Measurements from ENCODE around the gene ASF1A.
A peak's percentile ranks its signal among the peaks of the same experiment; 100 is the strongest.
"Not testable (repeated sequence)": the region's sequence is repeated elsewhere in the genome, so short reads cannot be mapped to it uniquely, and the experiment has no call there.

ASF1A gene

DNA sequence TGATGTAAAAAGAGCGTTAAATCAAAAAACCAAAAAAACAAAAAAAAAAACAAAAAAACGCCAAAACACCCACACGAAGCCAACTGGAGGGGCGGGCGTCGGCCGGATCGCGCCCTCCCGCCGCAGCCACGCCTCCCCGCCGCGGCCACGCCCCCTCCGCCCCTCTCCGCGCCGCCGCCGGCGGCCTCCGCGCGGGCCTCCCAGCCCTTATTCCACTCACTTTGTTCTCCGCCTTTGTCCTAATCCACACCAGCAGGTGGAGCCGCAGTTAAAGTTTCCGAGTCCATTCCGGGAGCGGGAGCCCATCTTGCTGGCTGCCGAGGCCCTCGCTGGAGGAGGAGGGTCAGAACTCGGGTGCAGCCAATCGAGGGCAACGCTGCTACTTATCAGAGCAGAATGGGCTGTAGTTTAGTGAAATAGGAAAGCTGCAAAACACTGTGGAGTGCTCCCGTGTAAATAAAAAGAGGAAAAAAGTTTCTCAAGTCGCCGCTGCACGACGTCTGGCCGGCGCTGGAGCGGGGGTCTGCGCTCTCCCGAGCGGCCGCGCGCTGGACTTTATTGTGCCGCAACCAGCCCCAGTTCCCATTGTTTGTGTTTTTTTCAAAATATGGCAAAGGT is at the start of gene ASF1A:
Gene ASF1A, plus strand, starts transcription at position 346 of the 618 bp plus-strand sequence. Its CDS starts 262 bp downstream, at position 608.
- DNase-seq = peak; percentile 82 to 92 (median 86)

DNA sequence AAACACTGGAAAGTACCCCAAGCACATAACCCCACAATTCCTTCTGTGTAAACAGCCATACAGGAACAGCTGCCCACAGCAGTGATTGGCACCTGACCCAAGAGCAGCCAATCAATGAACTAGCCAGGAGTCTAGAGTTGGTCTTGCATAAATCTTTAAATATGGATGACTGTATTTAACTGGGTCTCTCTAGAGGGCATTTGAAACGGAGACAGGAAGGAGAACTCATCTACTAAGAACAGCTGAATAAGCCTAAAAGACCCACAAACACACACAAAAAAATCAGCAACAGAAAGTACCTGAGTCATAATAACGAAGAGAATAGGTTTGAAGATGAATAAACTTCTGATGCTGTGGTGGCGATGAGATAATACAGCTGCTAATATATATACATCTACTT is 49.0 kb upstream of the ASF1A start:
- no peak for DNase-seq

DNA sequence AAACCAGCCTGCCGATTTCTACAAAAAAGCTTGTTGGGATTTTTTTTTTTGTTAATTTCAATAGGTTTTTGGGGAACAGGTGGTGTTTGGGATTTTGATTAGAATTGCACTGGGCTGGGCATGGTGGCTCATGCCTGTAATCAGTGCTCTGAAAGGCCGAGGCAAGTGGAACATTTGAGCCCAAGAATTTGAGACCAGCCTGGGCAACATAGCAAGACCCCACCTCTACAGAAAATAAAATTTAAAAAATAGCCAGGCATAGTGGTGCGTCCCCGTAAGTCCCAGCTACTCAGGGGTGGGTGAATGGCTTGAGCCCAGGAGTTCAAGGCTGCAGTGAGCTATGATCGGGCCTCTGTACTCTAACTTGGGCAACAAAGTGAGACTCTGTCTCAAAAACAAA is 40.5 kb upstream of the ASF1A start:
- no peak for DNase-seq

DNA sequence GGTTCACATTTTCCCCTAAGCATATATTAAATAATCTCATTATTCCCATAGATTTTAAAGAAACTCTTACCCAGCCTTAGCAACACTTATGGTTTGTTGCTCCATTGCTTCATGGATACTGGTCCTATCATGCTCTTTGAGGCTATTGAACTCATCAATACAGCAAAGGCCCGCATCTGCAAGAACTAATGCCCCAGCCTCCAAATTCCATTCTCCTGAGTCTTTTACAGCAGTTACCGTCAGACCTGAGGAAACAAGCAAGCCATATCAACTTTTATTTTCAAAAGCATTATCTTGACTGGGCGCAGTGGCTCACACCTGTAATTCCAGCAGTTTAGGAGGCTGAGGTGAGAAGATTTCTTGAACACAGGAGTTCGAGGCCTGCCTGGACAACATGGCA is 37.7 kb upstream of the ASF1A start:
- DNase-seq = no peak

DNA sequence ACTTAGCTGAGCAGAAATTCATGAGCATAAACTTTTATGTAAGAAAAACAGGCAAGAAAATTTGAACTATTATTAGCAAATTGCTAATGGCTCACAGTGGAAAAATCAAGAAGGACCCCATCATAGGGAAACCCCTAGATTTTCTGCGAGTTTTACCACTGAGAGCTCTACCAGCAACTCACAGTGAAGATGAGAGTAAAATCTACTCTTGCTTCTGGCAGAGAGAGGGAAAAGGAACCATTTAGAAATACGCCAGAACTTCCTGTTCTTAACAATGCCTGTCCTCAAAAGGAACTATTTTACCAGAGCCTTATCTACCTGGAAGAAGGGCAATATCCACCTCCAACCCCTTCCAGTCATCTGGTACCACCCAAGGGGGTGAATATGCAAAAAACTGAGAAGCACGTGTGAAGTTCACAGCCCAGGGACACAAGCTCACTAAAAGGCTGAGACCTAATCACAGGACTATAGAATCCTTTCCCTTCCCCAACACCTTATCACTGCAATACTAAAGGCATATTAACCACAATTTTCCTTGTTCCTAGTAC is 34.4 kb upstream of the ASF1A start:
- no peak for DNase-seq

DNA sequence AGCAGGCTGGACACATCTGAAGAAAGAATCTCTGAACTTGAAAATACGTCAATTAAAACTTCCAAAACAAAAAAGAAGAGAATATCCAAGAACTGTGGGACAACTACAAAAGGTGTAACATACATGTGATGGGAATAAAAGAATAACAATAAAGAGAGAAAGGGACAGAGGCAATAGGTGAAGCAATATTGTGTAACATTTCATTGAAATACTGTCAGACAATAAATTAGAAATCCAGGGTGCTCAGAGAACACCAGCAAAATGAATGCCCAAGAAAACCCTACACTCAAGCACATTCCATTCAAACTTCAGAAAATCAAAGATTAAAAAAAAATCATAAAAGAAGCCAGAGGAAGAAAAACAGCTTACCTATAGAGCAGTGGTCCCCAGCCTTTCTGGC is 33.6 kb upstream of the ASF1A start:
- DNase-seq = no peak

DNA sequence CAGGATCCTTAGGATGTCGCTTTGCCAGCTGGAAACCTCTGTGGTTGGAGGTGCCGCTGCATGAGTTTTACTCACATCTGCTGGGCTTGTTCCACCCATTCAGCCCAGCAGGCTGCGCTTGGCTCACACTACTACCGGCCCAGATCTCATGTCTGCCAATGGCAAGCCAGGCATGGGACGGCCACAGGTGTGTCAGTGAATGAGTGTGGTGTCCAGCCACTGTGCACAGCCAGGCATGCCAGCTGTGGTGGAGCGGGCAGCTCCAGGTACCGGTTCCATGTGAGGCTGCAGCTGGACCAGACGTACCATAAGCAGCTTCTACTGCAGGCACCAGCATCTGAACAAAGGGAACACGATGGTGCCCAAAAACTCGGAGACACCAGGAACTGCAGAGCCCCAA is 33.1 kb upstream of the ASF1A start:
- DNase-seq = no peak

DNA sequence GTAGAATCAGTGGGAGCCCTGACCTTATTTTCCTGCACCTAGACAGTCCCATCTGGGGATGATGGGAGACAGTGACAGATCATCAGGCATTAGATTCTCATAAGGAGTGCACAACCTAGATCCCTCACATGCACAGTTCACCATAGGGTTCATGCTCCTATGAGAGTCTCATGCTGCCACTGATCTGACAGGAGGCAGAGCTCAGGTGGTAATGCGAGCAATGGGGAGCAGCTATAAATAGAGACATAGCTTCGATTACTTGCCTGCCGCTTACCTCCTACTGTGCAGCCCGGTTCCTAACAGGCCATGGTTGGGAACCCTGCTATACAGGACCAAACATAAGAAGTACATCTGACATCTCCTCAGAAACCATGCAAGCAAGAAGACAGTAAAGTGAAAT is 31.5 kb upstream of the ASF1A start:
- DNase-seq = no peak

DNA sequence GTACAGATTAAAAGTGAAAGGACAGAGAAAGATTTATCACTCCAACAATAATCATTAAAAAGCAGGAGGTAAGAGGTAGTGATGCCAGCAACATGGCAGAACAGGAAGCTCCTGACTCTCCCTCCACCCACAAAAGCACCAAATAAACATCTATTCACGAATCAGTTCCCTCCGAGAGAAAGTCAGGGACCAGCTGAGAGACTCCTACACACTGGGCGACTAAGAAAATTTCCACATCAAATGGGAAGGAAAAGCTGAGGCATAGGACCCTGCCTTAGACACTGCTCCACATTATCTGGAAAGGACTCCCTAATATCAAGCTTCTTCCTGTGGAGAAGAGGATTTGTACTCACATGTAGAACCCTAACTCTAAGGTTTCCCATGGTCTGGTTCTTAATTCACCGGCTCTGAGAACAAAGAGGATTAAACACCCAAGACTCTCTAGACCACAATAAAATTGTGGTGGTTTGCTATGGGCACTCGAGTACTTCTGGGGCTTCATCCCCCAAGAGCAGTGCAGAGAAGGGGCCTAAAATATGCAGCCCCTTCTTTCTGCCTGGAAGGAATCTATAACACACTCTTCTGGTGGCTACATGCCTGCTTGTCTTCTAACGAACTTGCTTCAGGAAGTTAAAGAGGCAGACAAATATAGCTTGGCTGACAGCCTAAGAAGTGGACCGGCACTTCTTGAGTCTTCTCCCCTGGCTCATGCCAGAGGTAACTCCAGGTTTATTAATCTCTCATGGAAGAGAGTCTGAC is 29.4 kb upstream of the ASF1A start:
- no peak for DNase-seq

DNA sequence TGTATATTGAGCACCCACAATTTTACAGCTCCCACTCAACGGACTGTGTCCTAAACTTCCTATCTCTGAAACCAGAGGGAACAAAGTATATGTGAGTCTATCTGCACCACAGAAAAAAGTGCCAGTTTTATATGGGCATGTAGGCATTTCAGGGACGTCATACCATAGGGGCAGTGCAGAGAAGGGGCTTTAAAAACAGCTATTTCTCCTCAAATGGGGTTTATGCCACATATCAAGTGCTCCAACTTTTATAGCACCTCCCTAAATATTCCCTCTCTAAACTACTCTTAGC is 28.9 kb upstream of the ASF1A start:
- no peak for DNase-seq

DNA sequence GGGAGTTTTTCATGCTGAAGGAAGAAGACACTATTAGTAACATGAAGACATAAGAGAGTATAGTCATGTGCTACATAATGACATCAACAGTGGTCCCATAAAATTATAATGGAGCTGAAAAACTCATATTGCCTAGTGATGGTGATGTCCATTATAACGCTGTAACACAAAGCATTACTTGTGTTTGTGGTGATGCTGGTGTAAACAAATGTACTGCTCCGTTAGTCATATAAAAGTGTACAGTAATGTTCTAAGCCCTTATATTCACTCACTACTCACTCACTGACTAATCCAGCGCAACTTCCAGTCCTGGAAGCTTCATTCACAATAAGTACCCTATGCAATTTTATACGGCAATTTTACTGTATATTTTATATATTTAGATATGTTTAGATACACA is 26.8 kb upstream of the ASF1A start:
- no peak for DNase-seq

DNA sequence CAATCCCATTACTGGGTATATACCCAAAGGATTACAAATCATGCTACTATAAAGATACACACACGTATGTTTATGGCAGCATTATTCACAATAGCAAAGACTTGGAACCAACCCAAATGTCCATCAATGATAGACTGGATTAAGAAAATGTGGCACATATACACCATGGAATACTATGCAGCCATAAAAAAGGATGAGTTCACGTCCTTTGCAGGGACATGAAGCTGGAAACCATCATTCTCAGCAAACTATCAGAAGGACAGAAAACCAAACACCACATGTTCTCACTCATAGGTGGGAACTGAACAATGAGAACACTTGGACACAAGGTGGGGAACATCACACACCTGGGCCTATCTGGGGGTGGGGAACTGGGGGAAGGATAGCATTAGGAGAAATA is 25.1 kb upstream of the ASF1A start:
- DNase-seq = not testable (repeated sequence)

DNA sequence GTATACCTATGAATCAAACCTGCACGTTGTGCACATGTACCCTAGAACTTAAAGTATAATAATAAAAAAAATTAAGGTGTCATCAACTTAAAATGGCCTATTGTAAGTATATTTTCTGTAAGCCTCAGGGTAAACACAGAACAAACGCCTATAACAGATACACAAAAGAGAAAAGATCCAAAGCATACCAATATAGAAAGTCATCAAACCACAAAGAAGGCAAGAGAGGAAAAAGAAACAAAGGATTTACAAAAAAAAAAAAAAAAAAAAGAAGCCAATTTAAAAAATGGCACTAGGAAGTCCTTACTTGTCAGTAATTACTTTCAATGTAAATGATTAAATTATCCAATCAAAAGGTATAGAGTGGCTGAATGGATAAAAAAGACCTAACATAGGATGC is 24.6 kb upstream of the ASF1A start:
- DNase-seq = no peak

DNA sequence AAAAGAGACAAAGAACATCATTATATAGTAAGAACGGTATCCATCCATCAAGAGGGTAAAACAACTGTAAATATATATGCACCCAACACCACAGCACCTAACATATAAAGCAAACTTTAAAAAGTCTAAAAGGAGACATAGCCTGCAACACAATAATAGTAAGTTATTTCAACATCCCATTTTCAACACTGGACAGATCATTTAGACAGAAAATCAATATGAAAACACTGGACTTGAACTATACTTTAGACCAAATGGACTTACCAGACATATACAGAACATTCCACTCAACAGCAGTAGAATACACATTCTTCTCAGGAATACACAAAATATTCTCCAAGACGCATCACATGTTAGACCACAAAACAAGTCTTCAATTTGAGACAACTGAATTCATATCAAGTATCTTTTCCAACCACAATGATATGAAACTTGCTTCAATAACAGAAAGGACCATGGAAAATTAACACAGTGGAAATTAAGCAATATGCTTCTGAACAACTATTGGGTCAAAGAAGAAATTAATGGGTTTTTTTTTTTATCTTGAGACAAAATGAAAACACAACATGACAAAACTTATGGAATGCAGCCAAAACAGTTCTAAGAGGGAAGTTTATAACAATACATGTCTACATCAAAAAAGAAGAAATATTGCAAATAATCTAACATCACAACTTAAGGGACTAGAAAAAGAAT is 23.9 kb upstream of the ASF1A start:
- no peak for DNase-seq

DNA sequence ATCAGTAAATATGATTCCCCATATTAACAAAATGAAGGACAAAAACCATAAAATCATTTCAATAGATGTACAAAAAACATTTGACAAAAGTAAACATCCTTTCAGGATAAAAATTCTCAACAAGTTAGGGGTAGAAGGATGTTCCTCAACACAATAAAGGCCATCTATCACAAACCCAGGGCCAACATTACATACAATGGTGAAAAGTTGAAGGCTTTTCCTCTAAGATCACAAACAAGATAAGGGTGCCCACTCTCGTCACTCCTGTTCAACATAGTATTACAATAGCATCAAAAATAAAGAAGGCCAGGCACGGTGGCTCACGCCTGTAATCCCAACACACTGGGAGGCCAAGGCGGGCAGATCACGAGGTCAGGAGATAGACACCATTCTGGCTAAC is 22.6 kb upstream of the ASF1A start:
- DNase-seq = no peak

DNA sequence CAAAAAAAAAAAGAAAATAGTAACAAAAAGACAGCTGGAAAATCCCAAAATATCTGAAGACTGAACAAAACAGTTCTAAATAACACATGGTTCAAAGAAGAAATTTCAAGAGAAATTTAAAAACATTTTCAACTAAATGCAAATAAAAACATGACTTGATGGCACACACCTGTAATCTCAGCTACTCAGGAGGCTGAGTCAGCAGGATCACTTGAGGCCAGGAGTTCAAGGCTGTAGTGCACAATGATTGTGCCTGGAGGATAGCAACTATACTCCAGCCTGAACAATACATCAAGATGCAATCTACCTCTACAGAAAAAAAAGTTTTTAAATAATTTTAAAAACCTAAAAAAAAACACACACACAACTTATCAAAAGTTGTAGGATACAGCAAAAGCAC is 21.6 kb upstream of the ASF1A start:
- DNase-seq = no peak

DNA sequence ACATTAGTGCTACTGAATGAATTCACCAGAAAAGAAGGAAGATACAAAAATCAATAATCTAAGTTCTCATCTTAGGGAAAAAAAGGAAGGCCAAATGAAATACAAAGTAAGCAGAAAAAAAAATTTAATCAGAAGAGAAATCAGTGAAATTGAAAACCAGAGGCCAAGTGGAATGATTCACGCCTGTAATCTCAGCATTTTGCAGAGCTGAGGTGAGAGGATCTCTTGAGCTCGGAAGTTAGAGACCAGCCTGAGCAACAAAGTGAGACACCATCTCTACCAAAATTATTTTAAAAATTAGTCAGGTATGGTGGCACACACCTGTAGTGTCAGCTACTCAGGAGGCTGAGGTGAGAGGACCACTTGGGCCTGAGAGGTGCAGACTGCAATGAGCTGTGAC is 21.2 kb upstream of the ASF1A start:
- DNase-seq = no peak

DNA sequence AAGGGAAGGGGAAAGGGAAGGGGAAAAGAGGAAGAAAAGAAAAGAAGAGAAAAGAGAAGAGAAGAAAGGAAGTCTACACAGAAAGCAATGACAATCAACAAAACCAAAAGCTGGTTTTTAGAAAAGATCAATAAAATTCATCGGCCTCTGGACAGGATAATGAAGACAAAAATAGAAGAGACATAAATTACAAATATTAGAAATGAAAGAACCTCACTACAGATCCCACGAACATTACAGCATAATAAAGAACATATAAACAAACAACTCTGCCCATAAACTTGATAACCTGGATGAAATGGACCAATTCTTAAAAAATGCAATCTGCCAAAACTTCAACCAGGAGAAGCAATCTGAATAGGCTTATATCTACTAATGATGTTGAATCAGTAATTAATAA is 20.7 kb upstream of the ASF1A start:
- no peak for DNase-seq

DNA sequence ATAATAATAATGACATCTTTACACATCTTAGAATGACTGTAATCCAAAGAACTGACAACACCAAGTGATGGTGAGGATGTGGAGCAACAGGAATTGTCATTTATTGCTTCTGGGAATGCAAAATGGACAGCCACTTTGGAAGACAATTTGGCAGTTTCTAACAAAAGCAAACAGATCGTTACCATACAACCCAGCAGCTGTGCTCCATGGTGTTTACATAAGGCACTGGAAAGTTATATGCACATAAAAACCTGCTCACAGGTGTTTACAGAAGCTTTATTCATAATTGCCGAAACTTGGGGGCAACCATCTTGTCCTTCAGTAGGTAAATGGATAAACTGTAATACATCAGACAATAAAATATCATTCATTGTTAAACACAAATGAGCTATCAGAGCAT is 18.3 kb upstream of the ASF1A start:
- no peak for DNase-seq

DNA sequence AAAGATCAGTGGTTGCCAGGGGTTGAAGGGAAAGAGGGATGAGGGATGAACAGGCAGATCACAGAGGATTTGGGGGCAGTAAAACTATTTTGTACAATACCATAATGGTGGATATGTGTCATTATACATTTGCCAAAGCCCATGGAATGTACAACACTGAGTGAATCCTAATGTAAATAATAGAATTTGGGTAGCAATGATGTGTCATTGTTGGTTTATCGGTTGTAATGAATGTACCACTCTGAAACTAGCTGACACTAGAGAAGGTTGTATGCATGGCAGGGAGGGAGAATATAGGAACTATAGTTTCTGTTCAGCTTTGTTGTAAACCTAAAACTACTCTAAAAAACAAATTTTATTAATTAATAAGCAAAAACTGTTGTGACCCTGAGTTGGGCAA is 17.8 kb upstream of the ASF1A start:
- no peak for DNase-seq

DNA sequence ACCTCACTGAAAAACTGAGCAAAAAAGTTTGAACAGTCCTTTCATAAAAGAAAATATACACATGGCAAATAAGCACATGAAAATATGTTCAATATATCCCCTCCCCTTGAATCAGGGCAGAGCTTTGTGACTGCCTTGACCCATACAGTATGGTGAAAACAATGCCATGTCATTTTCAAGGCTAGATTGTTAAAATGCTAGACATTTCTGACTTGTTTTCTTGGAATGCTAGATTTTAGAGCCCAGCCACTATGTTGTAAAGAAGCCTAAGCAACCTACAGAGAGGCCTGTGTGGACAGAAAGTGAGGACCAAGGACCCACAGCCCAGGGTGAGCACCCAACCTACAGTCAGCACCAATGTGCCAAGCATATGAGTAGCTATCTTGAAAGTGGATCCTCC is 17.1 kb upstream of the ASF1A start:
- DNase-seq = no peak

DNA sequence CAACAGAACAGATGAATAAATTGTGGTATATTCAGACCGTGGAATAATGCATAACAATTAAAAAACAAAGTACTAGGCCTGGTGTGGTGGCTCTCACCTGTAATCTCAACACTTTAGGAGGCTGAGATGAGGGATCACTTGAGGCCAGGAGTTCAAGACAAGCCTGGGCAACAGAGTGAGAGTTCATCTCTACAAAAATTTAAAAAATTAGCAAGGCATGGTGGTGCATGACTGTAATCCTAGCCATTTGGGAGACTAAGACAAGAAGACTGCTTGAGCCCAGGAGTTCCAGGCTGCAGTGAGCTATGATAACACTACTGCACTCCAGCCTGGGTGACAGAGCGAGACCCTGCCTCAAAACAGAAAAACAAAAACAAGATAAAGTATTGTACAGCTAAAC is 16.1 kb upstream of the ASF1A start:
- no peak for DNase-seq

DNA sequence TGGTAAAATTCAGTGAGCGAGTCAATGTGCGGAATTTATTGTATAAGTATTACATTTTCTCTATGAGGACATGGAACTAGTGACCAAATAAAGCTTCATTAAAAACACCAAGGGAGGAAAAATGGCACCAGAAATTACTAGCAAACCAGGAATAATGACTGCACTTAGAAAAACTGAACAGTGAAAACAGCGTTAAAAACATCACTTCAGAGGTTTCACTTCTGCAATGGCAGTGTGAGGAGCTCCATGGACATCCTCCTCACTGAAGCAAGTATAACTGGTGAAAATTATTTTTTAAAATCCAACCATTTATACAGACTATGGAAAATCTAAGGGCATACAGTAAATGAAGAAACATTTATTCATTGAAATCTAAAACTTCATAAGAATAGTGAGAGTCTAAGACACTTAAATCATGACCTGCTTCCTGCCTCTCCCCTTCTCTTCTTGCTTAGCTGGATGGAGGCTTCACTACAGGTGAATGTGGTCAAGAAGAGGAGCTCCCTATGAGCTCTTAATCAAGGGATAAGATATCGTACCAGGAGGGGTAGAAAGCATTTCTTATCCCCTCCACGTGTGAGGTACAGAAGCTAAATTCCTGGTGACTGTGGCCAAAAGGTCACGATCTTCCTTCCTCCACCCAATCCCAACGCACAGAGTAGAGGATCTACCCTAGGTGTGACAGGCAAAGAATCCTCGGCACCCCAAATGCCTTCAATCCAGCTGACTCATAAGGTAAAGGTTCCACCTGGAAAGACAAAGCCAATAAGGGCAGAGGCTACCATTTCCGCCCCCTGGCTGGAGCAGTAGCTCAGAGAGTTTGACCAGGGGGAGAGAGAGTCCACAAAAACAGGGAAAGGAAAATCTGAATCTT is 12.3 kb upstream of the ASF1A start:
- no peak for DNase-seq

All from activated CD4-positive, CD25-positive, alpha-beta regulatory T cell (primary cell).